ENCODE results near the gene GNG7.

GNG7 gene

GRCh38 chr19:2490659-2491058 lies 211.8 kb downstream of the GNG7 start:
- H3K36me3 ChIP-seq (ENCODE audit: insufficient read depth, low read length) = no peaks in the 10 kb centered on the region
- no peaks in the 10 kb centered on the region for H3K79me2 ChIP-seq (ENCODE audit: insufficient read depth, low read length)
- no peaks in the 10 kb centered on the region for H3F3A ChIP-seq (ENCODE audit: low read depth)
- H3K27me3 ChIP-seq (ENCODE audit: insufficient read depth, low read length, poor library complexity, severe bottlenecking) = no peaks in the 10 kb centered on the region
- no peak overlapping the region for H3K4me3 ChIP-seq (ENCODE audit: low read length, poor library complexity, severe bottlenecking)
- TF ChIP-seq CTCF (conservative IDR thresholded peaks at IDR 0.05; ENCODE audit: low read length) = no peak
- no peak for TF ChIP-seq EZH2phosphoT487 (IDR thresholded peaks at IDR 0.05; ENCODE audit: borderline replicate concordance)
- H3K9me2 ChIP-seq (replicated peaks; ENCODE audit: low read depth, low read length) = no peaks in the 10 kb centered on the region
- no peaks in the 10 kb centered on the region for H4K20me1 ChIP-seq (ENCODE audit: insufficient read depth, low read length, poor library complexity, severe bottlenecking)
- H3K9me3 ChIP-seq (ENCODE audit: insufficient read depth, low read depth, low read length) = no peaks in the 10 kb centered on the region
- no peak overlapping the region for H2AFZ ChIP-seq (ENCODE audit: low read length)
- no peak overlapping the region for H3K9ac ChIP-seq (ENCODE audit: low read depth, low read length, poor library complexity, severe bottlenecking)
- H3K4me1 ChIP-seq (ENCODE audit: insufficient read depth, low read length, poor library complexity, severe bottlenecking) = no peaks in the 10 kb centered on the region
- no peak overlapping the region for H3K4me2 ChIP-seq (ENCODE audit: low read depth, low read length, poor library complexity, severe bottlenecking)

GRCh38 chr19:2488942-2489731 lies 213.4 kb downstream of the GNG7 start:
- Histone ChIP-seq H3K79me2 (ENCODE audit: insufficient read depth, low read length) (no peaks in the 10 kb centered on the region), H3K36me3 (ENCODE audit: insufficient read depth, low read length) (no peaks in the 10 kb centered on the region), H3K4me1 (ENCODE audit: insufficient read depth, low read length, poor library complexity, severe bottlenecking) (no peaks in the 10 kb centered on the region), H2AFZ (ENCODE audit: low read length) (no peak overlapping the region), H3K27me3 (ENCODE audit: insufficient read depth, low read length, poor library complexity, severe bottlenecking) (no peaks in the 10 kb centered on the region), H3K4me3 (ENCODE audit: low read length, poor library complexity, severe bottlenecking) (no peak overlapping the region), H3K4me2 (ENCODE audit: low read depth, low read length, poor library complexity, severe bottlenecking) (no peak overlapping the region), H4K20me1 (ENCODE audit: insufficient read depth, low read length, poor library complexity, severe bottlenecking) (no peaks in the 10 kb centered on the region), H3K9ac (ENCODE audit: low read depth, low read length, poor library complexity, severe bottlenecking) (no peak overlapping the region), H3K9me3 (ENCODE audit: insufficient read depth, low read depth, low read length) (no peaks in the 10 kb centered on the region), H3K9me2 (replicated peaks; ENCODE audit: low read depth, low read length) (no peaks in the 10 kb centered on the region), H3F3A (ENCODE audit: low read depth) (no peaks in the 10 kb centered on the region)
- no peak for TF ChIP-seq EZH2phosphoT487 (IDR thresholded peaks at IDR 0.05; ENCODE audit: borderline replicate concordance)
- no peak for TF ChIP-seq CTCF (conservative IDR thresholded peaks at IDR 0.05; ENCODE audit: low read length)

- H3K9me3 ChIP-seq (ENCODE audit: insufficient read depth, low read depth, low read length) = no peaks in the 10 kb centered on the region
- H3K79me2 ChIP-seq (ENCODE audit: insufficient read depth, low read length) = no peaks in the 10 kb centered on the region
- TF ChIP-seq EZH2phosphoT487 (IDR thresholded peaks at IDR 0.05; ENCODE audit: borderline replicate concordance) = no peak
- TF ChIP-seq CTCF (conservative IDR thresholded peaks at IDR 0.05; ENCODE audit: low read length) = no peak
- H3K36me3 ChIP-seq (ENCODE audit: insufficient read depth, low read length) = no peaks in the 10 kb centered on the region
- H3K4me2 ChIP-seq (ENCODE audit: low read depth, low read length, poor library complexity, severe bottlenecking) = no peak overlapping the region
- no peaks in the 10 kb centered on the region for H3K9me2 ChIP-seq (replicated peaks; ENCODE audit: low read depth, low read length)
- H3K4me1 ChIP-seq (ENCODE audit: insufficient read depth, low read length, poor library complexity, severe bottlenecking) = no peaks in the 10 kb centered on the region
- no peaks in the 10 kb centered on the region for H3K27me3 ChIP-seq (ENCODE audit: insufficient read depth, low read length, poor library complexity, severe bottlenecking)
- no peak overlapping the region for H3K4me3 ChIP-seq (ENCODE audit: low read length, poor library complexity, severe bottlenecking)
- H2AFZ ChIP-seq (ENCODE audit: low read length) = no peak overlapping the region
- H3K9ac ChIP-seq (ENCODE audit: low read depth, low read length, poor library complexity, severe bottlenecking) = no peak overlapping the region
- no peaks in the 10 kb centered on the region for H3F3A ChIP-seq (ENCODE audit: low read depth)
- H4K20me1 ChIP-seq (ENCODE audit: insufficient read depth, low read length, poor library complexity, severe bottlenecking) = no peaks in the 10 kb centered on the region
Measured at GRCh38 chr19:2488405-2488941, 214.0 kb downstream of the GNG7 start.
